Activated T-cell treated with anti-CD3 and anti-CD28 coated beads for 24 hours (primary cell): ENCODE measurements around the gene CCDC73.
"Not testable (repeated sequence)": the region's sequence is repeated elsewhere in the genome, so short reads cannot be mapped to it uniquely, and the experiment has no call there.

Experiments used
- DNase-seq: peaks from one replicate; pipeline ENCODE4 v3.0.0-alpha.2; 2020; ENCODE audit warnings: low read depth

Gene CCDC73

GRCh38 chr11:32794439-32794838, at the start of gene CCDC73:
Gene CCDC73, minus strand, starts transcription at chr11:32794662. Its CDS starts 34,419 bp downstream, at chr11:32760243.
- DNase-seq, result no peak

DNA sequence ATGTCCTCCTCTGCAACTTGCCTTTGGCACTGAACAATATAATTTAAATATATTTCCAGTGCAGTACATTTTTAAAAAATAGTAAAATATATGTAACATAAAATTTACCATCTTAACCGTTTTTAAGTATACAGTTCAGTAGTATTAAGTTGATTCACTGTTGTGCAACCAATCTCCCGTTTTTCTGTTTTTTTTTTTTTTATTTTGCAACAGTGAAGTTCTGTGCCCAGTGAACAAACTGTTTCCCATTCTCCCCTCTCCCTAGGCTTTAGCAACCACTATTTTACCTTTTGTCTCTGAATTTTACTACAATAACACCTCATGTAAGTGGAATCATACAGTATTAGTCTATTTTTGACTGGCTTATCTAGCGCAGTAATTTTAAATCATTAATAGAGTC, 49.1 kb upstream of the CCDC73 start:
- DNase-seq, result no peak

GRCh38 chr11:32840587-32840986, 46.1 kb upstream of the CCDC73 start:
- no peak for DNase-seq

- DNase-seq, result no peak
Observed at GRCh38 chr11:32839308-32839707, 44.8 kb upstream of the CCDC73 start.

- DNase-seq, result no peak
Observed at GRCh38 chr11:32838505-32839274, 44.2 kb upstream of the CCDC73 start.

GRCh38 chr11:32836946-32837345, 42.5 kb upstream of the CCDC73 start:
- DNase-seq, result no peak

- DNase-seq, result no peak
Observed at GRCh38 chr11:32833921-32834320, 39.5 kb upstream of the CCDC73 start.

DNA sequence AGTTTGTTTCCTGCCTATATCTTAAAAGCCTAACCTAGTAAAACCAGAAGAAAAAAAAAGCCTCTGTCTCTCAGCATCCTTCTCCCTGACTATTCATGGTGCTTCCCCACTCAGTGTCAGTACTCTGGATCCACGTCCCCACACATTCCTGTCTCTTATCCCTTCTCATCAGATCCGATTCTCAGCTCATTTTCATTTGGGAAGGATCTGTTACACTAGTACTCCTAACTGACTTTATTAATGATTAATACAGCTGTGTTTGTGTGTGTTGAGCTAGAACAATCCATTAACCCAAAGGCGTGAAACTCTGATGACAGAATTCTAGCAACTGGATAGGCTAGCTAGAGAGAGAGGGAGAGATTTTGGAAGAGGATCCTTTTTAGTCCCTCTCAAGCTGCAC, 36.8 kb upstream of the CCDC73 start:
- no peak for DNase-seq

DNA sequence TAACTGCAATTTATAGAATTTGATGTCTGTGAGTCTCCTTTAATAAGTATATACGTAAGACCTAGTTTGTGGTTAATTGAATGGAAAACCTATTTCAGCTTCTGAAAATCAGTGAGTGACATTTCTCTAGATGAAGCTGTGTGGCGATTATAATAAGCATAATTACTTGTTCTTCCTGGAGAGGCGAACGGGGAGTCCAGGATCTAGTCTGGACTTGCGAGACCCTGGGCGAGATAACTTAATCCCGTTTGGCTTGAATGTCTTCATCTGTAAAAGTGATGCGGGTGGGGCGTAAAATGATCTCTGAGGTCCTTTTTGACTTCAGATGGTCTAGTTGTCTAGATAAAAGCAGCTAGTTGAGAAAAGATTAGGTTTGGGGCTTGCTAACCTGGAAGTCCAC, 36.3 kb upstream of the CCDC73 start:
- no peak for DNase-seq

- no peak for DNase-seq
Observed at GRCh38 chr11:32830413-32830738, 35.9 kb upstream of the CCDC73 start.

GRCh38 chr11:32829680-32830412, 35.4 kb upstream of the CCDC73 start, which contains the start of gene PRRG4:
Gene PRRG4, plus strand, starts transcription at chr11:32829927. Its CDS starts 603 bp downstream, at chr11:32830530.
- peak; percentile 10 for DNase-seq

DNA sequence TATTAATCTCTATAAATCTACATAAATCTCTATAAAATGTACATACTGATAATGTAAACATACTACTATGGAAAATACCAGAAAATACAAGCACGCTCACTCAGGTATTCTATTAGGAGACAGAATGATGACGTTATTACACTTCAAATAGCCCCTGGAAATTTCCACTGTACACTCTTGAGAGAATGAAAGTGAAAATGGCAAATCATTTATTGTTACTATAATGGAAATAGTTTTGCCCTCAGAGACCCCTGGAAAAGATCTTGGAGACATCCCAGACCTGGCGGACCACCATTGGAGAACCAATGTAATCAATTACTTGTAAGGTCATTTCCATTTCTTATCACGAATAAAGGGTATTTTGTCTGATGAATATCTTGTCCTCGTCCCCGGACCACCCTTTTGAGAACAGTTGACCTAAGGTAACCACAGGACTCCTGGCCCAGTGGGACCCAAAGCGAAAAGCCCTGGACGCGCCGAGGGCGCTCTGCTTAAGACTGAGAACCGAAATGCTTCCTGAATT, 34.8 kb upstream of the CCDC73 start:
- no peak for DNase-seq

GRCh38 chr11:32827276-32827675, 32.8 kb upstream of the CCDC73 start:
- DNase-seq, result no peak

DNA sequence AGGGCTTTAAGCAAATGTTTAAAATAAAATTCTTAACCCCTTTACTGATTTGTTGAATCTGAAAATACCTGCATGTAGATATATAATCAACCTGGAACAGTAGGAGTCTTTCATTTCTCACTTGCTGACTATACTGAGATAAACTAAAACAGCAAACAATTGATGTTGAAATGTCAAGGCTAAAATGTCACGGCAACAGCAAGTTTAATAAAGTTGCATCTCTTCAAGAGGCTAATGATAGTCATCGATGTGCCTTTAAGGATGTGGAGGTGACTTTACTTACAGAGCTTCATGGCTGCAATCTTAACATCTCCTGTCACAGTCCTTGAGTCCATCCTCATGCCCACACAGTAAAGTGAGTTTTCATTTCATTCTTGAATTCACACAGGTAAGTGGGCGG, 31.7 kb upstream of the CCDC73 start:
- no peak for DNase-seq

- not testable (repeated sequence) for DNase-seq
Observed at GRCh38 chr11:32823617-32824016, 29.2 kb upstream of the CCDC73 start.

DNA sequence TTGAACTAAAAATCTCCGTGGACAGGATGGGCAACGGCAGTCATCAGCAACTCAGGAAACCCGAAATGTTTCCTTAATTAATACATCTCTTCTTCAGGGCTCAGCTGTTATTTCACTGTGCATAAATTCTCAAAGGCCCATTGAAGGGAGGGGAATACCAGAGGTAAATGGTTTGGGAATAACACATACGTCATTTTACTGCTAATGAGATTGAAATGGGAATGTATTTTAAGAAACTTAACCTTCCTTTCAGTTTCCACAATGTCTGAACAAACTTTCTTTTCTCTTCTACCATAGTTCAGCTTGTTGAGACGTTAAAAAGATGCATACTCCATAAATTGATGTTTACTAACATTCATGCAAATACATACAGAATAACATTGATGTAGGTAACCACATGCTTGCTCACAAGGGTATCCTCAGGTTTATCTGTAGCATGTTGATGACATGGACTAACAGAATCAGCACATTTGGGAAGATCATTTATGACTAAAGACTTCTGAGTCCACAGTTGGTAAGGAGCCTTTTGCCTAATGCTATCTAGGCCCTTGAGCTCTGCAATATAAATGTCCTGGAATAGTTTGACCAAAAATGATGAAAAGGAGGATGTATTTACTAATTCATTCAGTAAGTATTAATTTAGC, 27.6 kb upstream of the CCDC73 start:
- DNase-seq, result no peak

DNA sequence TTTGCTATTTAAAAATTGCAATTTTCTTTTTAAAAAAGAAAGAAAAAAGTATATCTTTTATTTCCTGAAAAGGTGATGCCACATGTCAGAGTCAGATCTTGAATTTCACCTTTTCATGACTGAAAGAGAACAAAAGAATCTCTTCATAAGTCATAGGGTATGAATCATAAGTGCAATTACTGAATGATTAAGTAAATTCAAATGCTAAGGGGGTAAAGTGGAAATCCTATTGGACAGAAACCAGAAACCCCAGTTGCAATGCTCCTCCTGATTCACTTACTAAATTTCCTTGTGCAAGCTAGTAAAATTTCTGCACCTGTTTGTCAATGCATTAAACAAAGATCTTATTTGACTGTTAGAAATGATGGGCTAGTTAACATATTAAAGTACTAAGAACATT, 27.1 kb upstream of the CCDC73 start:
- no peak for DNase-seq

- DNase-seq, result no peak
Observed at GRCh38 chr11:32820497-32820896, 26.0 kb upstream of the CCDC73 start.

- no peak for DNase-seq
Observed at GRCh38 chr11:32819187-32819586, 24.7 kb upstream of the CCDC73 start.

- no peak for DNase-seq
Observed at GRCh38 chr11:32817852-32818183, 23.4 kb upstream of the CCDC73 start.

DNA sequence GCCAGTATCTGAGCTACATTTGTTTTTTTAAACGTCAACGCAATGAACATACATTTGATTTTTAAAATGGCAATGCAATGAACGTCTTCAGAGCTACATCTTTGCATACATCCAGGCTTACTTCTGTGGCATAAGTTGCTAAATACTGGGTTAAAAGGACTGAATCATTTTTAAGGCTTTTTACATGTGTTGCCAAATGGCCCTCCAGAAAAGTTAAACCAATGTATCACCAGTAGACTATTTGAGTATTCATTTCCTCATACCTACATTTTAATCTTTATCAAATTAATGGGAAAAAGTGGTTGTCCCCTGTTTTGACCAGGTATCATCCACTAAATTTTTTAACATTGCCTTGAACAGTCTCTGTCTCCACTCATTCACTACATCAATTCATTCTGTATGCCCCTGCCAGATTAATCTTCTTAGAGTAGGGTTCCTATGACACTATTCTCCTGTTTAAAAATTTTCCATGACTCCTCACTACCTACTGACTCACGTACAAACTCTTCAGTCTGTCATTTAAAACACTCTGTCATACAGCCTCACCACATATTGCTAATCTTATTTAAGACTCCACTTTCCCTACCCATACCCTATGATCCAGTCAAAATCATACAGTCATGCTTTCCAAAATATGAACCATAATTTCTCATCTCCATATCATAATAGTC, 22.9 kb upstream of the CCDC73 start:
- no peak for DNase-seq

GRCh38 chr11:32809313-32809712, 14.9 kb upstream of the CCDC73 start:
- DNase-seq, result peak; percentile 37
